Stimulated activated CD4-positive, alpha-beta T cell treated with anti-CD3 and anti-CD28 coated beads, Interleukin-15, amount 100 ng/mL, for 48 hours (primary cell): ENCODE results near the gene EIF5A.

ENCODE experiments used
- DNase-seq, 2 donors: peaks; one replicate each; pipeline ENCODE4 v3.0.0-alpha.2; 2020; ENCODE audit warnings: low read depth in 2 of 2

Gene EIF5A

DNA sequence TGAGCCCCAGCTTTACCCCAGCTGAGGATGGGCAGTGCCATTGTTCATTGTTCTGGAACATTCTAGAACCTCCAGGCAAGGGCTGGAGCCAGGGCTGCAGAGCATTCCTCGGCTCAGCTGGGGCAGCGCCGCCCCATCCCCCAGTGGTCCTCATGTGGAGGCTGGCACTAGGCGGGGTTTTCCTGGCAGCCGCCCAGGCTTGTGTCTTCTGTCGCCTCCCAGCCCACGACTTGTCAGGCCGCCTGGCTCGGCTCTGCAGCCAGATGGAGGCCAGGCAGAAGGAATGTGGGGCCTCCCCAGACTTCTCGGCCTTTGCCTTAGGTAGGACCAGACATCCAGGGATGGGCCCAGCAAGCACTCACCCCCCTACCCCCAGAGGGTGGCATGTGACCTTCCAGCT is 47.6 kb downstream of the EIF5A start, which contains the start of gene TMEM95:
Gene TMEM95 (plus strand): TSS at position 104 of the 400 bp plus-strand sequence. CDS start 49 bp downstream, at position 153.
- no peak for DNase-seq

DNA sequence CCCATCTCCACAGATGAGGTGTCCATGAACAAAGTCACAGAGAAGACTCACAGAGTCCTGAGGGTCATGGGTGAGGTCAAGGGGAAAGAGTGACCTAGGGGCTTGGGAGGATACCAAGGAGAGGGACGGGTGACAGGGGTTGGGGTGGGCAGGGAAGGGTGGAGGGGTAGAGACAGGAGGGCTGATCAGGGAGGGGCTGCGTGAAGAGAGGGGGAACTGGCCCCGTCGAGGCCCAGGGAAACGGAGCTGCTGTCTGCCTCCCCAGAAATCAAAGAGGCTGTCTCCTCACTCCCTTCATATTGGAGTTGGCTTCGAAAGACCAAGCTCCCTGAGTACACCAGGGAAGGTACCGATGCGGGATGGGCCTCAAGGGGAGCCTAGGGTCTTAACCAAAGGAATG is 48.1 kb downstream of the EIF5A start:
- DNase-seq: no peak

DNA sequence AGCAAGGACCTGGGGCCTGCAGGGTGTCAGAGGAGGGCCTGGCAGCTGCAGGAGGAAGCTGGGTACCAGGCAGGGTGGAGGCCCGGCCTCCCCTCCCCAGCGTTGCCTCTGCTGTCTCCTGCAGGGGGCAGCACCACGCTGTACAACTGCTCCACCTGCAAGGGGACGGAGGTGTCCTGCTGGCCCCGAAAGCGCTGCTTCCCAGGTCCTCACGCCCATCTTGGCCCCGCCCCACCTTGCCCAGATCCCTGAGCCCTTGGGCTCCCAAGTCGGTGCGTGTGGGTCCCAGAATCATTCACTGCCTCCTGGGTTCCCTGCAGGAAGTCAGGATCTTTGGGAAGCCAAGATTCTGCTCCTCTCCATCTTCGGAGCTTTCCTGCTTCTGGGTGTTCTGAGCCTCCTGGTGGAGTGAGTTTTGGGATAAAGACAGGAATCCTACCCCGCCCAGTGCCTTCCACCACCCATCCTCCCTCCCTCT is 48.7 kb downstream of the EIF5A start:
- DNase-seq: peak; percentile 75 to 86

GRCh38 chr17:7356756-7357155 is 49.3 kb downstream of the EIF5A start:
- no peak for DNase-seq

GRCh38 chr17:7357381-7357780 is 50.0 kb downstream of the EIF5A start:
- DNase-seq: no peak

- DNase-seq: no peak
These were observed 54.5 kb downstream of the EIF5A start for GRCh38 chr17:7361906-7362305.
